Activated CD8-positive, alpha-beta memory T cell treated with anti-CD3 and anti-CD28 coated beads, Interleukin-2, amount 10 ng/mL, durations not matched to agents 7 days and 5 days (primary cell): ENCODE measurements around the gene C19orf81. TPM values are rescaled to one million over a fixed set of nuclear protein-coding genes. Genes with fewer than 3 reads are reported as not detected.
A peak's percentile ranks its signal among the peaks of the same experiment; 100 is the strongest.

Experiments
- ATAC-seq: fragments of 150-1000 bp; cut with Tn5 transposase; one replicate; pipeline ENCODE4 v1.10.0; 2021; ENCODE audit warnings: moderate library complexity
- CTCF ChIA-PET: fragments of 350-600 bp; sonication (Branson Sonifier 250); formaldehyde crosslinking; loops from one replicate; lab custom pipeline; 2021; ENCODE audit warnings: antibody characterized with exemption; lab: Charles Lee
- DNase-seq: peaks from one replicate; pipeline ENCODE4 v3.0.0-alpha.2; 2020
- H3K27ac Mint-ChIP-seq: one replicate; pipeline ENCODE4 v1.8.0; 2021; ENCODE audit warnings: mild to moderate bottlenecking, mixed read lengths
- H3K27me3 Mint-ChIP-seq: one replicate; pipeline ENCODE4 v1.8.0; 2021; ENCODE audit warnings: mixed read lengths
- H3K36me3 Mint-ChIP-seq: one replicate; pipeline ENCODE4 v1.8.0; 2021; ENCODE audit warnings: mild to moderate bottlenecking, mixed read lengths
- H3K4me1 Mint-ChIP-seq: one replicate; pipeline ENCODE4 v1.8.0; 2021; ENCODE audit warnings: mixed read lengths
- H3K4me3 Mint-ChIP-seq: one replicate; pipeline ENCODE4 v1.8.0; 2021; ENCODE audit warnings: mild to moderate bottlenecking, moderate library complexity, mixed read lengths
- H3K9me3 Mint-ChIP-seq: one replicate; pipeline ENCODE4 v1.8.0; 2022; ENCODE audit warnings: low read depth, mixed read lengths
- total RNA-seq, 2 experiments: library from RNA; stranded (reverse); gene quantifications; one replicate each; pipeline ENCODE4 v1.2.3, GENCODE V29; 2021

The C19orf81 gene
- total RNA-seq, 2 experiments from 2014 or later = 0.70 TPM; not detected in 1

DNA sequence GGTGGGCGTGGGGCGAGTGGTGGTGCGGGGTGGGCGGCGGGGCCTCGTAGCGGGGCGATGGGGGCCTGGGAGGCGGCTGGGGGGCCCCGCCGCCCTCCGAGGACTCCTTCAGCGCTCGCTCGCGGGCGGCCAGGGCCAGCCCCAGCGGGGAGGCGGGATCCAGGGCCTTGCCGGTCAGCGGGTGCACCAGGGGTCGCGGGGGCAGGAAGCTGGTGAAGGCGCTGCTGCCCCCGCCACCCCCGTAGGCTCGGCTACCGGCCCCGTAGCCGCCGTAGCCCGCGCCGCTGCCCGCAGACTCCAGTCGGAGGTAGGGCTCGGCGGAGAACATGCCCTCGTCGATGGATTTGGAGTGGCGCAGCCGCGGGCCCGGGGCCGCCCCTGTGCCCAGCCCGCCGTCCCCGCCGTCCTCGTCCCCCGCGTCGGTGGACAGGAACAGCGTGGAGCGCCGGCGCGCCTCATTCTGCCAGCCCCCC, 18.6 kb downstream of the C19orf81 start:
- no peaks in the 10 kb centered on the region for H3K9me3 Mint-ChIP-seq
- no peak overlapping the region for H3K27ac Mint-ChIP-seq
- no peak for ATAC-seq
- CTCF ChIA-PET = no interaction called here
- H3K4me3 Mint-ChIP-seq = no peak overlapping the region
- no peaks in the 10 kb centered on the region for H3K4me1 Mint-ChIP-seq
- peaks cover 33% of the 10 kb centered on the region for H3K27me3 Mint-ChIP-seq
- no peak for DNase-seq
- no peaks in the 10 kb centered on the region for H3K36me3 Mint-ChIP-seq

DNA sequence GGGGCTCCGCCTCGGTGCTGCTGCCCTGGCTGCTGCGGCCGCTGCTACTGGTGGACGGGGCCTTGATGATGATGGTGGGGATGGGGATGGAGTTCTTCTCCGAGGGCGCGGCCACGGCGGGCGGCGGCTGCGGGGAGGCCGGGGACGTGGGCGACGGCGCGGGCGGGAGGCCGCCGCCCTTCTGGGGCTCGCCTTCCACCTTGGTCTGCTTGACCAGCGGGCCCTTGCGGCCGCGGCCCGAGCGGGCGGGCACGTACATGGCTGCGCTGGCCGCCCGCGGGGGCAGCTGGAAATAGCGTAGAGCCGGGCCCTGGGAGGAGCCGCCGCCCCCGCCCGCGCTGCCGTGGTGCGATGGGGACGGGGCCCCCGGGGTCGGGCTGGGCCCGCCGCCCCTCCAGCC, 19.2 kb downstream of the C19orf81 start:
- no peak for ATAC-seq
- Mint-ChIP-seq H3K9me3 (no peaks in the 10 kb centered on the region), H3K36me3 (no peaks in the 10 kb centered on the region), H3K27me3 (peaks cover 39% of the 10 kb centered on the region), H3K4me1 (no peaks in the 10 kb centered on the region), H3K27ac (no peak overlapping the region), H3K4me3 (no peak overlapping the region)
- no peak for DNase-seq
- CTCF ChIA-PET = interaction anchor here (1.4 kb wide), 1 partner anchor 112 kb away, joined by 3 read pairs; no protein-coding TSS in a partner anchor

DNA sequence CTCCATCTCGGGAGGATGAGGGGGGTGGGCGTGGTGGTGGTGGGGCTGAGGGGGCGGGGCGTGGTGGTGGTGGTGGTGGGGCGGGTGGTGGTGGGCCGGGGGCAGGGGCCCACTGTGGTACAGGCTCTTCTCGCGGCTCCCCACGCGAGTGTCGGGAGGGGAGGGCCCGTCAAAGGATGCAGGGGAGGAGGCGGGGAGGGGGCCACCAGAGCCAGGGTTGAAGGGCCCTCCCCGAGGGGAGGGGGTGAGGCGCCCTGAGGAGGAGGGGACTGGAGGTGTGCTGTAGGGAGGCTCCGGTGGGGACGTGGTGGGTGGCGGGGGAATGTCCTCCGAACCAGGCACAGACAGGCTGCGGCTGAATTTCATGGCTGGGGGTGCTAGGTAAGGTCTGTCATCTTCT, 19.6 kb downstream of the C19orf81 start:
- Mint-ChIP-seq H3K4me3 (no peak overlapping the region), H3K27ac (no peak overlapping the region), H3K9me3 (no peaks in the 10 kb centered on the region), H3K4me1 (no peaks in the 10 kb centered on the region), H3K27me3 (peaks cover 40% of the 10 kb centered on the region), H3K36me3 (no peaks in the 10 kb centered on the region)
- no peak for ATAC-seq
- DNase-seq = no peak
- CTCF ChIA-PET = interaction anchor here (1.3 to 1.4 kb wide), 2 partner anchors 112 to 158 kb away, joined by 3 to 5 read pairs; partner anchors contain the start of gene JOSD2

DNA sequence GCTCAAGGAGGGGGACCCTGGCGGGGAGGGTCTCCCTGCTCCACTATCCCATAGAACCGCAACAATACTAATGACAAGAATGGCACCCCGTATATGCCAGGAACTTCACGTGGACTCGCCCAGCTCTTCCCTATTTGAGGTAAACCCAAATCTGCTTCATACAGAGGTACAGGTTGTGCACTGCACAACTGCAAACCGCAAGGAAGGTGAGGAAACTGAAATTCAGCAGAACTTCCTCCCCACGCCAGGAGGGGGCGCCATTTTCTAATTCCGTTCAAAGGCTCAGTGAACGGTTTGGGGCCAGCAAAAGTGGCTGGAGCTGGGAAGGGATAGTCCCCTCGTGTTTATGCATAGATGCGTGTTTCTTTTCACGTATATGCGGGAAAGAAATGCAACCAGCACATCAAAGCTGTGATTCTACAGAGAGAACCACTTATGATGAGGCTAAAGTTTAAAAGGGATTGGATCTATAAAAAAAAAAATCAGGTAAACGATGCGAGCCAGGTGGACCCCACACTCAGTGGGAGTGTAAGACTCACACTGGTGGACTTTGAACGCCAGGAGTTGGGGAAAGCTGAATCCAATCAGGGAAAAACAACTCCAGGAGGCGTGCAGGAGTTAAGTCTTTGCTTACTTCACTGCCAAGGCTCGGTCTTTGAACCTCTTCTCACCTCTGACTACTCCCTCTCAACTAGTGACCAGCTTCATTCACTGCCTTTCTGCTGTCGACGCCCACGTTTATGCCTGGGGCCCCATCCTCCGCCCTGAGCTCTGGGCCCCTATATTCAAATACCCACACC, 20.3 kb downstream of the C19orf81 start:
- Mint-ChIP-seq H3K4me3 (no peak overlapping the region), H3K9me3 (no peaks in the 10 kb centered on the region), H3K27me3 (peaks cover 43% of the 10 kb centered on the region), H3K27ac (no peak overlapping the region), H3K4me1 (no peaks in the 10 kb centered on the region), H3K36me3 (no peaks in the 10 kb centered on the region)
- ATAC-seq (no peak), DNase-seq (peak; percentile 46)
- CTCF ChIA-PET = interaction anchor here (0.5 to 3.3 kb wide), 7 partner anchors 14 to 253 kb away, joined by 3 to 10 read pairs (median 3); partner anchors contain the start of gene JOSD2

DNA sequence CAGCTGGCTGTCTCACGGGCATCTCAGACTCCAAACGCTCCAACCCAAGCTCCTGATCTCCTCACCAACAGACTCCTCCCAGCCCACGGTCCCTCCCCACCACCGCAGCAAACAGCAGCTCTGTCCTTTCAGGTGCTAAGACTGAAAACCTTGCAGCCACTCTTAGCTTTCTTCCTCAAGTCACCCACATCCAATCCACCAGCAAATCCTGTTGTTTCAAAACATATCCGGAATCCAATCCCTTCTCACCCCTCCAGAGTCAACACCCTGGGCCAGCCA, 20.8 kb downstream of the C19orf81 start:
- H3K27me3 Mint-ChIP-seq = peaks cover 40% of the 10 kb centered on the region
- CTCF ChIA-PET = interaction anchor here (0.7 to 3.3 kb wide), 5 partner anchors 13 to 252 kb away, joined by 3 to 10 read pairs (median 4); partner anchors contain the start of gene JOSD2

DNA sequence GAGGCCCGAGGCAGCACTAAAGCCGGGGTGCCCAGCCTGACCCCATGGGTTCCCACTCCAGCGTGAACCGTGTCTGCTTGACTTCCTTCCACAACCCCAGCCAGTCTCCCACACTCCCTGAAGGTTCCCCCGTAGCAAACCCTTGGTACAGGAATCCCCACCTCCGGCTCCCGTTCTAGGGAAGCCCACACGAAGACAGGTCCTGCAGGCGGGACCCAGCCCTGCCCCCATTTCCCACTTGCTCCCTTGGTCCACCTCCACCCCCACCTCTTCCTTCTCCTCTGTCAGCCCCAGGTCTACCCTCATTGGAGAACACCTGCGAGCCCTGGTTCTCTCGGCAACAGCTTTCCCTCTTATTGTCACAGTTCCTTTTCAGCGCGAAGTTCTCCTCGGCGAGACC, 23.9 kb downstream of the C19orf81 start:
- H3K36me3 Mint-ChIP-seq = no peaks in the 10 kb centered on the region
- no peak overlapping the region for H3K4me3 Mint-ChIP-seq
- CTCF ChIA-PET = no interaction called here
- H3K27ac Mint-ChIP-seq = no peak overlapping the region
- ATAC-seq = no peak
- peaks cover 37% of the 10 kb centered on the region for H3K27me3 Mint-ChIP-seq
- H3K4me1 Mint-ChIP-seq = no peaks in the 10 kb centered on the region
- no peaks in the 10 kb centered on the region for H3K9me3 Mint-ChIP-seq
- DNase-seq = no peak

More for the DNA sequence above, 20.8 kb downstream of the C19orf81 start:
- no peak for ATAC-seq
- Mint-ChIP-seq H3K9me3 (no peaks in the 10 kb centered on the region), H3K4me3 (no peak overlapping the region), H3K27ac (no peak overlapping the region), H3K4me1 (no peaks in the 10 kb centered on the region), H3K36me3 (no peaks in the 10 kb centered on the region)
- no peak for DNase-seq

DNA sequence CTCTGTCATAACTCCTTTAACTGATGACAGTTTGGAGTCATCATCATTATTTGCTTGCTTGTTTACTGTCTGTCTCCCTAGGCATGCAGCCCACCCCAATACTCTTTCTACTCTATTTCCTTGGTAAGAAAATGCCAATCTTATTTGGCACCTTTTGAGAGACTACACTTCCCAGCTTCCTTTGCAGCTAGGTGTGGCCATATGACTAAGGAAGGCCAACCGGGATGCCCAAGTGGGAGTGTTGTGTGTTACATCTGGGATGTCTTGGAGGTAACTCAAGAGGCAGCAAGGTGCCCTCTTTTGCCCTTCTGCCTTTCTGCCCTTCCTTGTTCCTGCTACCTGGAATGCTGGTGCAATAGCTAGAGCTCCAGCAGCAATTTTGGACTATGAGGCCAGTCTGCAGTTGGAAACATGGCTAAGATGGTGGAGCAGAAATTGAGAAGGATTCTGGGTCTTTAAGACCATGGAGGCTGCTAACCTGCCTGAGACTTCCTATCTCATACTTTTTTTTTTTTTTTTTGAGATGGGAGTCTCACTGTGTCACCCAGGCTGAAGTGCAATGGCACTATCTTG, 27.5 kb downstream of the C19orf81 start:
- Mint-ChIP-seq H3K4me1 (peaks cover 6% of the 10 kb centered on the region), H3K36me3 (no peaks in the 10 kb centered on the region), H3K27ac (no peak overlapping the region), H3K27me3 (peaks cover 21% of the 10 kb centered on the region), H3K9me3 (no peaks in the 10 kb centered on the region), H3K4me3 (no peak overlapping the region)
- ATAC-seq (no peak), DNase-seq (no peak)
- CTCF ChIA-PET = no interaction called here

DNA sequence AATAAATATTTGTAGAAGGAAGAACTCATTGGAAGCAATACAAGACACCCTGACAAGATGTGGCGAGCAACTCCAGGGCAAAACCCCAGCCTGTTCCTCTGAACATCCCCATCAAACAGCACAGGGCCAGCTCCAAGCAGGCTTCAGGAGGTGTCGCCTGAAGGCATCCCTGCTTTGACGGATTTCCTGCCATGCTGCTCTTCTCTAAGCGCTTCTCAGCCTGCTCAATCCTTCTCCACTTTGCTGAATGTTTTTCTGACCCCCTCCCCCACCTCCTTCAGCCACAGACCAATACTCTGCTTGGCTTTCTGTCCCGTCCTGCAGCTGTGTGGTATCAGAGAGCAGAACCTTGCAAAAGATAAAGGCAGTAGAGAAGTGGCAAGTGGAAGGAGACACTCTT, 28.4 kb downstream of the C19orf81 start:
- Mint-ChIP-seq H3K4me3 (no peak overlapping the region), H3K36me3 (no peaks in the 10 kb centered on the region), H3K27me3 (peaks cover 20% of the 10 kb centered on the region), H3K4me1 (peaks cover 6% of the 10 kb centered on the region), H3K27ac (no peak overlapping the region), H3K9me3 (no peaks in the 10 kb centered on the region)
- ATAC-seq = no peak
- CTCF ChIA-PET = no interaction called here
- DNase-seq = no peak

DNA sequence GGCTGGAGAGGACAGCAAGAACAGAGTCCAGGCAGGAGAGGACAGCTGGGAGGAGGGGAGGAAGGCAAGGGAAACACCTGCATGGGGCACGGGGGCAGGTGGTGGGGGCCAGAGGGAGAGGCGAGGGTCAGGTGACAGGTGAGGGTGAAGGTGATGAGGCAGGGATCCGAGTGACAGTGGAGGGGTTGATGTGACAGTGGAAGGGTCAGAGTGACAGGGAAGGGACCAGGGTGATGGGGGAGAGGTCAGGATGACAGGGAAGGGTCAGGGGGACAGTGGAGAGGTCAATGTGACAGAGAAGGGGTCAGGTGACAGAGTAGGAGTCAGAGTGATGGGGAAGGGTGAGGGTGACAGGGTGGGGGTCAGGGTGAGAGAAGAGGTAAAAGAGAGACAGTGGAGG, 29.1 kb downstream of the C19orf81 start:
- Mint-ChIP-seq H3K4me1 (peaks cover 6% of the 10 kb centered on the region), H3K27ac (no peak overlapping the region), H3K36me3 (no peaks in the 10 kb centered on the region), H3K4me3 (no peak overlapping the region), H3K27me3 (peaks cover 13% of the 10 kb centered on the region), H3K9me3 (no peaks in the 10 kb centered on the region)
- ATAC-seq = no peak
- CTCF ChIA-PET = no interaction called here
- no peak for DNase-seq

DNA sequence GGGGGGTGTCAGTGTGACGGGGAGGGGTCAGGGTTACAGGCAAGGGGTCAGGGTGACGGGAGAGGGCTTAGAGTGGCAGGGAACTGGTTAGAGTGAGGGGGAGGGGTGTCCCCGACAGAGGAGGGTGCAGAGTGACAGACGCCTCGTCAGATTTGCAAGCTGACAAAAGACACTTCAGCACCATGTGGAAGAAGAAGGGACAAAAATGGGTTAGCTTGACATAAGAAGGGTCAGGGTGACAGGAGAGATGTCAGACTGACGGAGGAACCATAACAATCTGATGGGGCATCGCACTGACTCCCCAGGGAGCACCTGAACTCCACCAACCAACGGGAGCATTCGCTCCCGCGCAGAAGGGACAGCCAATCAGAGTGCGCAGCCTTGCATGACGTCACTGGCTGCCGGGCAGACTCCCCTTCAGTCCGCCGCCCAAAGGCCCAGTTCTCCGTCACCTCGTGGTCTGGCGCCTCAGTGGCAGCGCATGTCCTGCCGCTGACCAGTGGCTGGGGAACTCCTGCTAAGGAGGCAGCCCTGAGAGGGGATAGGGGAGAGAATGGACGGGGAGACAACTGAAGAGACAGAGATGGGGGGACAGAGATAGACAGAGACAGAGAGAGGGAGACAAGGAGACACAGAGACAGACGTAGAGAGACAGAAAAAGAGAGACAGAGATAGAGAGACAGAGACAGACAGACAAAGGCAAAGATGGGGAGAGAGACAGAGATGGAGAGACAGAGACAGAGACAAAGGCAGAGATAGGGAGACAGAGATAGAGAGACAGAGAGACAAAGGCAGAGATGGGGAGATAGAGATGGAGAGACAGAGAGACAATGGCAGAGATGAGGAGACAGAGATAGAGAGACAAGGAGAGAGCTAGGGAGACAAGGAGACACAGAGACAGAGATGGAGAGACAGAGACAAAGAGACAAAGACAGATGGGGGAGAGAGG, 30.2 kb downstream of the C19orf81 start:
- peaks cover 8% of the 10 kb centered on the region for H3K27me3 Mint-ChIP-seq
- H3K27ac Mint-ChIP-seq = peak overlapping the region; percentile 46
- DNase-seq = peak; percentile 87
- CTCF ChIA-PET = no interaction called here
- no peak overlapping the region for H3K4me3 Mint-ChIP-seq
- ATAC-seq = peak; percentile 97
- peaks cover 6% of the 10 kb centered on the region for H3K4me1 Mint-ChIP-seq
- H3K36me3 Mint-ChIP-seq = no peaks in the 10 kb centered on the region
- H3K9me3 Mint-ChIP-seq = no peaks in the 10 kb centered on the region

DNA sequence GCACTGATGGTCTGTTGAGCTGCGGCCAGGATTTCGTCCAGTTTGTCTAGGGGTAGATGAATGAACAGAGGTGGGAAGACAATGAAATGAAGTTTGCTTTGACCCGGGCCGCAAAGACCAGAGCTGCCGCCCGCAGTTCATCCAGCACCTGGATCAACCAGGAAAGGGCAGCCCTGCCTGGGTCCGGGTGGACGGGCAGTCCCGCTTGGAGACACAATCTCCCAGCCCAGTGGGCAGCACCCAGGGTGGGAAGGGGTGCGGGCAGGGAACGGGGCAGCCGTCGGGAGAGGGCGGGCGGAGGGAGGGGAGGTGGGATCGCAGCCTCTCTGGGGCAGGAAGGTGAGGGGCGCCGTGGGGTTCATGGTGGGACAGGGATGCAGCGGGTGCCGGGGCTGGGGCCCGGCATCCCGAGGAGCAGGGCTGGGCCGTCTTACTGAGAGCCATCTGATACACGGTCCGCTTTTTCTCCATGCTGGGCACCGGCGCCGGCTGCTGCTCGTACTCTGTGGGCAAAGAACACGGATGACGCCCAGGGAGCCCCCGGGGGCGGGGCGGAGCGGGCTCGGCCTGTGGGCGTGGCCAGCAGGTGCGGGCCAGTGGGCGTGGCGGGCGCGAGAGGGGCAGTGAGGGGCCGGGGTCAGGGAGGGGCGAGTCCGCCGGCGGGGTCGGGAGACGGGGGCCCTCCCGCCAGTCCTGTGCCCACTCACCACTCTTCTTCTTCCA, 37.2 kb downstream of the C19orf81 start:
- Mint-ChIP-seq H3K9me3 (no peaks in the 10 kb centered on the region), H3K36me3 (no peaks in the 10 kb centered on the region)

DNA sequence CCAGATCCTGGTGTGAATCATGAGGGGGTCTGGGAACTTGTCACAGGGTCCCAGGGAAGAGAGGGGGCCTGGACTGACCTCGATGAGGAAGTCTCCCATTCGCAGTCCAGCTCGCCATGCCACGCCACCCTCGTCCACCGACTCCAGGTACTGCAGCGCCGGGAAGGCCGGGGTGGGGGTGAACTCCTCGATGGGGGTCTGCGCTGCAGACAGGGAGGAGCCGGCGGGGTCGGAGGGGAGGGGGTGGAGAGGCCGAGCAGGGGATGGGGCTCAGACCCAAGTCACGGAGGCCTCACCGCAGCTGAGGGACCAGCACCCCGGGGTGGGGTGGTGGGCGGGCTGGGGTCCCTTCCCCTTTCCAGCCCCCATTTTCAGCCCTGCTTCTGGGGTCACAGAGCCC, 39.5 kb downstream of the C19orf81 start:
- H3K27me3 Mint-ChIP-seq = peaks cover 18% of the 10 kb centered on the region
- no peak overlapping the region for H3K27ac Mint-ChIP-seq
- no peak overlapping the region for H3K4me3 Mint-ChIP-seq
- no peaks in the 10 kb centered on the region for H3K4me1 Mint-ChIP-seq
- ATAC-seq (no peak), DNase-seq (no peak)
- CTCF ChIA-PET = no interaction called here
- H3K36me3 Mint-ChIP-seq = no peaks in the 10 kb centered on the region
- no peaks in the 10 kb centered on the region for H3K9me3 Mint-ChIP-seq

More for the DNA sequence above, 37.2 kb downstream of the C19orf81 start:
- CTCF ChIA-PET = no interaction called here
- Mint-ChIP-seq H3K27ac (no peak overlapping the region), H3K4me1 (no peaks in the 10 kb centered on the region), H3K27me3 (peaks cover 8% of the 10 kb centered on the region), H3K4me3 (no peak overlapping the region)
- ATAC-seq (no peak), DNase-seq (no peak)

DNA sequence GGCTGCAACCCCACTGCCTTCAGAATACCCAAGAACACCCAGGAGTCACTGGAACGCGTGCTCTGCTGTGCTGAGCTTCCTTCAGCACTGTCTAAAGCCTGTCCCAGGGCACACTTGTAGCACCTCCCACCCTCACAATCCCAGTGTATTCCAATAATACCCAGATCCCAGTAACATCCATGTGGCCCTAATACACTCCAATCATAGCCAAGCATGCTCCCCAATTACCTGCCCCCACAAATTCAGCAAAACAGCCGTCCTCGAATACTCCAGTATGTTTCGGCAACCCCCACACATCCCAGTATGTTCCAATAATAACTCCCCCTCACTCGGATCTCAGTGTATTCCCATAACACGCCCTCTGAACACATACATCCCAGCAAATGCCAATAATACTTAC, 41.2 kb downstream of the C19orf81 start:
- CTCF ChIA-PET = interaction anchor here (0.5 kb wide), 1 partner anchor 93 kb away, joined by 5 read pairs; no protein-coding TSS in a partner anchor
- Mint-ChIP-seq H3K27ac (no peak overlapping the region), H3K4me3 (no peak overlapping the region), H3K4me1 (no peaks in the 10 kb centered on the region), H3K36me3 (no peaks in the 10 kb centered on the region), H3K9me3 (no peaks in the 10 kb centered on the region), H3K27me3 (peaks cover 20% of the 10 kb centered on the region)
- ATAC-seq = no peak
- DNase-seq = no peak
